ENCODE data around the gene HOMER1.

DNA sequence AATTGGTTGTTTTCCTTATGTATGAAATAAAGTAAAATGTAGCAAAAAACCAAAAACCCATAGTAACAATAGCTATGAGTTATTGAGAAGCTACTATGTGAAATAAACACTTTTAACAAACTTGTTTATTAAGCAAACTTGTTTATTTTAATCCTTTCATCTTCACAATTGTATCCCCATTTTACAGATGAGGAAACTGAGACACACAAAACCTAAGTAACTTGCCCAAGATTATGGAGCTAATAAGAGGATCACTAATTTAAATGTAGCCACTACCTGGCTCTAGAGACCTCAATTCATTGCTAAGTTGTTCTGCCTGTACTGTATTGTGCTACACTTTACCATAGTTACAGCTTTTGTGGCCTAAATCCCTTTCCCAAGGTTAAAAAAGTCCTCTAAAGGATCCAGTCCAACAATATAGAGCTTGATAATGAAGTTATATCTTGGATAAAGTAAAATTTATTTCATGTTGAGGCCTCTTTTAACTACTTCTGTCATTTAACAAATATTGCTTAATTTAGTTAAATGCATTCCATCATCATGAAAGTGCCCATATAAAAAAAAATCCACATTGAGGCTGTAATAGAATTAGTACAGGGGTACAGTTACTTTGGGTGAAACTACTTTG, 22.1 kb downstream of the HOMER1 start:
- TF ChIP-seq, protein P1, sequence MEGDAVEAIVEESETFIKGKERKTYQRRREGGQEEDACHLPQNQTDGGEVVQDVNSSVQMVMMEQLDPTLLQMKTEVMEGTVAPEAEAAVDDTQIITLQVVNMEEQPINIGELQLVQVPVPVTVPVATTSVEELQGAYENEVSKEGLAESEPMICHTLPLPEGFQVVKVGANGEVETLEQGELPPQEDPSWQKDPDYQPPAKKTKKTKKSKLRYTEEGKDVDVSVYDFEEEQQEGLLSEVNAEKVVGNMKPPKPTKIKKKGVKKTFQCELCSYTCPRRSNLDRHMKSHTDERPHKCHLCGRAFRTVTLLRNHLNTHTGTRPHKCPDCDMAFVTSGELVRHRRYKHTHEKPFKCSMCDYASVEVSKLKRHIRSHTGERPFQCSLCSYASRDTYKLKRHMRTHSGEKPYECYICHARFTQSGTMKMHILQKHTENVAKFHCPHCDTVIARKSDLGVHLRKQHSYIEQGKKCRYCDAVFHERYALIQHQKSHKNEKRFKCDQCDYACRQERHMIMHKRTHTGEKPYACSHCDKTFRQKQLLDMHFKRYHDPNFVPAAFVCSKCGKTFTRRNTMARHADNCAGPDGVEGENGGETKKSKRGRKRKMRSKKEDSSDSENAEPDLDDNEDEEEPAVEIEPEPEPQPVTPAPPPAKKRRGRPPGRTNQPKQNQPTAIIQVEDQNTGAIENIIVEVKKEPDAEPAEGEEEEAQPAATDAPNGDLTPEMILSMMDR (conservative IDR thresholded peaks at IDR 0.05 in 1 of 2, IDR thresholded peaks at IDR 0.05 in 1 of 2; ENCODE audit: extremely low read depth in 1 of 2, insufficient read depth in 1 of 2, low read depth in 1 of 2, low read length in 2 of 2), result no peak
- TF ChIP-seq EZH2 (IDR thresholded peaks at IDR 0.05; ENCODE audit: borderline replicate concordance, low read length), result no peak

Measured in mammary epithelial cell (primary cell).